Endothelial cell of umbilical vein (primary cell): Measurements from ENCODE around the gene ARG2. TPM values are rescaled to one million over a fixed set of nuclear protein-coding genes. Genes with fewer than 3 reads are reported as not detected.
A peak's percentile ranks its signal among the peaks of the same experiment; 100 is the strongest.

Source experiments
- BruUV-seq: library from RNA; stranded (reverse); fragments of 400-500 nt; replicated peaks from 2 replicates; lab custom pipeline; 2021; lab: Mats Ljungman, UMichigan
- CTCF ChIA-PET: fragments of 300-600, 350-600 bp; sonication (Branson Sonifier 250); formaldehyde crosslinking; loops from one replicate; lab custom pipeline; 2021; ENCODE audit warnings: antibody characterized with exemption, inconsistent platforms; lab: Charles Lee
- POLR2A ChIA-PET: fragments of 300-600, 350-600 bp; sonication (Branson Sonifier 250); formaldehyde crosslinking; loops from one replicate; lab custom pipeline; 2021; ENCODE audit warnings: antibody characterized with exemption, inconsistent platforms; lab: Charles Lee
- DNase-seq: peaks from one replicate; pipeline ENCODE4 v3.0.0-alpha.2; 2011; ENCODE audit warnings: low read depth, low spot score
- FAIRE-seq: peaks from 2 replicates; lab custom pipeline; 2011; peaks lifted over from hg19 to GRCh38; lab: Jason Lieb, UNC
- H2AFZ ChIP-seq: 2 replicates; pipeline ENCODE4 v1.6.0; 2012; ENCODE audit warnings: low read depth, low read length, control low read depth, inconsistent platforms
- H3K27ac ChIP-seq: 2 replicates; pipeline ENCODE4 v1.5.1; 2011; ENCODE audit warnings: low read depth, mild to moderate bottlenecking, control low read depth, low read length, moderate library complexity; ENCODE audit not compliant: insufficient read depth
- H3K27me3 ChIP-seq, 2 experiments: 2 replicates each; pipeline versions ENCODE4 v1.6.0 to v1.6.1; 2011; ENCODE audit warnings: low read length in 2 of 2, mixed read lengths in 1 of 2; ENCODE audit not compliant: control insufficient read depth in 2 of 2, insufficient read depth in 2 of 2
- H3K36me3 ChIP-seq, 2 experiments: 2 replicates in 1 of 2; 3 replicates in 1 of 2; pipeline ENCODE4 v1.5.1; 2011; ENCODE audit warnings: low read length in 2 of 2, mild to moderate bottlenecking in 1 of 2, moderate library complexity in 1 of 2; ENCODE audit not compliant: control insufficient read depth in 2 of 2, insufficient read depth in 2 of 2; ENCODE audit errors: extremely low read depth in 1 of 2
- H3K4me1 ChIP-seq: 3 replicates; pipeline ENCODE4 v1.5.1; 2011; ENCODE audit warnings: mild to moderate bottlenecking, low read length; ENCODE audit not compliant: control insufficient read depth, insufficient read depth; ENCODE audit errors: extremely low read depth
- H3K4me2 ChIP-seq: 2 replicates; pipeline ENCODE4 v1.6.1; 2011; ENCODE audit warnings: low read length, control low read depth, mixed read lengths; ENCODE audit not compliant: insufficient read depth
- H3K4me3 ChIP-seq, 3 experiments: fragments of 200-600 bp in 1 of 3; sonication (generic), shearing (Covaris generic) in 1 of 3; replicated peaks in 1 of 3; 2 replicates each; pipeline ENCODE4 v1.5.1; 2011 to 2016; ENCODE audit warnings: control low read depth in 3 of 3, low read length in 3 of 3, mild to moderate bottlenecking in 2 of 3, inconsistent platforms in 1 of 3, low read depth in 1 of 3, moderate library complexity in 1 of 3; ENCODE audit not compliant: insufficient read depth in 1 of 3
- H3K79me2 ChIP-seq: 2 replicates; pipeline ENCODE4 v1.6.0; 2012; ENCODE audit warnings: low read length, inconsistent platforms; ENCODE audit not compliant: control insufficient read depth, insufficient read depth
- H3K9ac ChIP-seq: replicated peaks from 2 replicates; pipeline ENCODE3; 2011; ENCODE audit warnings: low read length, control low read depth; ENCODE audit not compliant: insufficient read depth; ENCODE audit errors: extremely low read depth
- H3K9me1 ChIP-seq: replicated peaks from 3 replicates; pipeline ENCODE4 v1.6.0; 2011; ENCODE audit warnings: mild to moderate bottlenecking, low read length; ENCODE audit not compliant: control insufficient read depth, insufficient read depth; ENCODE audit errors: extremely low read depth
- H3K9me3 ChIP-seq: replicated peaks from 2 replicates; pipeline ENCODE4 v1.5.1; 2012; ENCODE audit warnings: low read length, inconsistent platforms; ENCODE audit not compliant: control insufficient read depth, insufficient read depth
- H4K20me1 ChIP-seq: replicated peaks from 2 replicates; pipeline ENCODE3; 2011; ENCODE audit warnings: mild to moderate bottlenecking, low read length; ENCODE audit not compliant: control insufficient read depth, insufficient read depth; ENCODE audit errors: extremely low read depth
- CTCF ChIP-seq, 2 donors: IDR thresholded peaks; 1 replicate in 1 of 2; 2 replicates in 1 of 2; pipeline ENCODE4 v1.5.1; 2011; ENCODE audit warnings: low read length in 2 of 2, mild to moderate bottlenecking in 2 of 2, moderate library complexity in 2 of 2, control low read depth in 1 of 2, inconsistent platforms in 1 of 2, low read depth in 1 of 2; ENCODE audit not compliant: insufficient read depth in 1 of 2; ENCODE audit errors: extremely low read depth in 1 of 2
- EZH2 ChIP-seq: IDR thresholded peaks from 2 replicates; pipeline ENCODE4 v1.6.1; 2012; ENCODE audit warnings: borderline replicate concordance, low read depth, mild to moderate bottlenecking, moderate library complexity, low read length, inconsistent platforms; ENCODE audit not compliant: severe bottlenecking
- GATA2 ChIP-seq: IDR thresholded peaks from 2 replicates; pipeline ENCODE4 v1.7.0; 2011; ENCODE audit warnings: low read depth, mild to moderate bottlenecking, moderate library complexity, mixed read lengths, low read length; ENCODE audit not compliant: insufficient read length, insufficient read depth
- JUN ChIP-seq: IDR thresholded peaks from 2 replicates; pipeline ENCODE4 v1.6.1; 2011; ENCODE audit warnings: borderline replicate concordance, low read depth; ENCODE audit not compliant: insufficient read length, insufficient read depth
- MYC ChIP-seq: IDR thresholded peaks from one replicate; pipeline ENCODE4 v1.6.1; 2011; ENCODE audit warnings: mild to moderate bottlenecking, low read depth, low read length
- POLR2A ChIP-seq: IDR thresholded peaks from 2 replicates; pipeline ENCODE4 v1.6.1; 2012; ENCODE audit warnings: low read depth, mild to moderate bottlenecking, control low read depth, low read length
- POLR2AphosphoS5 ChIP-seq: IDR thresholded peaks from 2 replicates; pipeline ENCODE4 v1.6.1; 2012; ENCODE audit warnings: low read depth, mild to moderate bottlenecking, control low read depth, low read length, moderate library complexity; ENCODE audit not compliant: insufficient read depth
- dilution Hi-C: fragments of 300-500 bp; cut with MboI; formaldehyde crosslinking; loops from one replicate; pipeline ENCODE4 v1.15.0; 2019; ENCODE audit warnings: low sequenced_read_pairs; ENCODE audit not compliant: extremely low pct_ligation_motif_present
- intact Hi-C: fragments of 100-400 bp; cut with micrococcal nuclease; formaldehyde crosslinking; loops from one replicate; pipeline ENCODE4 v1.10.0; 2022
- polyA plus RNA-seq, 4 experiments: library from polyadenylated mRNA; depleted of rRNA in 3 of 4; stranded (reverse) in 3 of 4; unstranded in 1 of 4; fragments of >200 nt; gene quantifications; 2 replicates each; pipeline versions ENCODE4 v1.2.1 to v1.2.3, GENCODE V29; 2011 to 2012; ENCODE audit warnings: missing spikeins in 1 of 4
- total RNA-seq: library from RNA; stranded (reverse); gene quantifications from 2 replicates; pipeline ENCODE4 v1.2.3, GENCODE V29; 2021

Gene ARG2
- total and polyA plus RNA-seq, 2 donors (not counting 3 experiments of a cell fraction or from before 2014, with no cell fraction given) = 16.6 to 22.5 TPM

- H3K9me3 ChIP-seq = no peaks in the 10 kb centered on the region
- ChIA-PET POLR2A (no interaction called here), CTCF (interaction anchor here (0.6 to 6.0 kb wide), 27 partner anchors 9 to 223 kb away, joined by 3 to 437 read pairs (median 5); partner anchors contain the start of genes PIGH, RDH11, RDH12 and VTI1B)
- intact Hi-C loops = loop anchor here (1.0 kb wide), 6 partner anchors 18 to 191 kb away; partner anchors contain the start of genes PIGH and RDH11
- no peak overlapping the region for H2AFZ ChIP-seq
- H3K27ac ChIP-seq = peak overlapping the region; percentile 71
- no peaks in the 10 kb centered on the region for H3K9me1 ChIP-seq
- peaks cover 28% of the 10 kb centered on the region for H3K4me1 ChIP-seq
- no peaks in the 10 kb centered on the region for H3K79me2 ChIP-seq
- no peaks in the 10 kb centered on the region for H4K20me1 ChIP-seq
- BruUV-seq = no TSS peak
- H3K27me3 ChIP-seq = peaks cover 5 to 7% of the 10 kb centered on the region in 2 experiments
- TF ChIP-seq GATA2 (no peak), CTCF (IDR thresholded peaks at IDR 0.05; ENCODE audit: extremely low read depth in 1 of 2, insufficient read depth in 1 of 2, low read depth in 1 of 2, low read length in 2 of 2) (peak; percentile 54 to 55)
- H3K9ac ChIP-seq = peak overlapping the region; percentile 81
- FAIRE-seq (peak; percentile 88), DNase-seq (peak; percentile 82)
- no peak overlapping the region for H3K4me2 ChIP-seq
- H3K36me3 ChIP-seq = no peaks in the 10 kb centered on the region
- H3K4me3 ChIP-seq = no peak overlapping the region
- dilution Hi-C loops = no loop called here
Observed at GRCh38 chr14:67618617-67619063, 1.1 kb upstream of the ARG2 start.

- H3K27me3 ChIP-seq = peaks cover 2% of the 10 kb centered on the region in 2 experiments
- H3K79me2 ChIP-seq = no peaks in the 10 kb centered on the region
- H3K9me3 ChIP-seq = no peaks in the 10 kb centered on the region
- dilution Hi-C loops (no loop called here), intact Hi-C loops (no loop called here)
- no peak for FAIRE-seq
- peak; percentile 31 for DNase-seq
- peak overlapping the region; percentile 47 for H3K27ac ChIP-seq
- no TSS peak for BruUV-seq
- POLR2A ChIA-PET = no interaction called here
- H3K9me1 ChIP-seq = no peaks in the 10 kb centered on the region
- H3K4me2 ChIP-seq = peak overlapping the region; percentile 66
- H3K4me1 ChIP-seq = peaks cover 28% of the 10 kb centered on the region
- H2AFZ ChIP-seq = peak overlapping the region; percentile 89
- H4K20me1 ChIP-seq = no peaks in the 10 kb centered on the region
- TF ChIP-seq EZH2 (no peak), POLR2AphosphoS5 (no peak), GATA2 (no peak), MYC (no peak), POLR2A (no peak), CTCF (IDR thresholded peaks at IDR 0.05; ENCODE audit: extremely low read depth in 1 of 2, insufficient read depth in 1 of 2, low read depth in 1 of 2, low read length in 2 of 2) (no peak), JUN (no peak)
- peak overlapping the region; percentile 63 to 73 (median 67) for H3K4me3 ChIP-seq
- H3K9ac ChIP-seq = peak overlapping the region; percentile 85
- CTCF ChIA-PET = interaction anchor here (0.9 to 6.0 kb wide), 8 partner anchors 10 to 83 kb away, joined by 3 to 437 read pairs (median 15); partner anchors contain the start of genes PIGH, RDH12 and VTI1B
- H3K36me3 ChIP-seq = no peaks in the 10 kb centered on the region
Observed at GRCh38 chr14:67620217-67620785, 581 bp downstream of the ARG2 start.
